K562 (cell line): ENCODE measurements around the gene HELT.

Experiments used
- ARID1B ChIP-seq: fragments of 450-650 bp; IDR thresholded peaks from 2 replicates; pipeline ENCODE4 v1.6.1; 2016; ENCODE audit warnings: antibody characterized with exemption, mild to moderate bottlenecking, inconsistent platforms
- POLR2AphosphoS5 ChIP-seq: IDR thresholded peaks from 2 replicates; pipeline ENCODE4 v1.6.1; 2011; ENCODE audit warnings: mild to moderate bottlenecking, low read depth, low read length, moderate library complexity; ENCODE audit not compliant: control insufficient read depth, insufficient read depth

- TF ChIP-seq ARID1B, result no peak
- no peak for TF ChIP-seq POLR2AphosphoS5
These were observed 22.2 kb downstream of the HELT start for GRCh38 chr4:185040523-185040922.
